NOMO-1 treated with dmso at 0.1 percent for 144 hours (cell line): ENCODE measurements around the gene ANO10.

ENCODE experiments used
- DNase-seq: peaks from one replicate; lab custom pipeline; 2025; ENCODE audit not compliant: unreplicated experiment; lab: John Stamatoyannopoulos, UW

The ANO10 gene

DNA sequence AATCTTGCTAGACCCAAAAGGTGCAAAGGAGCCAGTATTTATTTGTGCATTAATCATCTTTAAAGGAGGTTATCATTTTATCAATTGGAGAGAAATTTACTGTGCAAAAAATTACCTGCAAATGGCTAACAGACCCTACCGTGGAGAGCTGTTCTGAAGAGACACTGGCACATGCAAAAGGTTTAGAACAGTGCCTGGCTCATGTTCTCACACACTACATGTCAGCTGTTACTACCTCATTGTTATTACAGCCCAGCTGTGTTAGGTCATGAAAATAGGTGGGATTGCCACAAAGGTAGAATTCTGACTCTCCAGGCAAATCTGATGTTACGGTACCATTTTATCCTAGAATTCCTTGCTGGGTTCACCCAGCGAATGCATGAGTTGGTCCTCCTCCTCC is 198.2 kb downstream of the ANO10 start:
- DNase-seq = no peak

- no peak for DNase-seq
Measured at GRCh38 chr3:43423142-43423541, 198.7 kb downstream of the ANO10 start.

- no peak for DNase-seq
Measured at GRCh38 chr3:43418601-43419272, 203.1 kb downstream of the ANO10 start.

DNA sequence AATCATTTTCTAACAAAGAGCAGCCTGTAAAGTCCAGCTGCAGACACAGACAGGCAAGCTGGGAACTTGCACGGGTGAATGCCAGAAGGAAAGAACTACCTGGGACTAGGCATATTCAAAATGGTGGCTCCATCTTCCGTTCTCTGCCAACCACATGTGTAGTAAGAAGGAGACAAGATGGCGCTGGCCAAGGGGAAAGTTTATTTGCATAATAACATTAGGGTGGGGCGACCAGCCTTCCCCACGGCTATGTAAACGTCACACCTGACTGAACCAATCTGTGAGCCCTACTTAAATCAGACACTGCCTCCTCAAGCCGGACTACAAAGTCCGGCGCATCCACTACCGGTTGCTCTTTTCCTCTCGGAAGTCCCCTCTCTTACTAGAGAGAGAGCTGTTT is 204.7 kb downstream of the ANO10 start:
- DNase-seq = no peak

- no peak for DNase-seq
Measured at GRCh38 chr3:43415088-43415487, 206.7 kb downstream of the ANO10 start.

- no peak for DNase-seq
Measured at GRCh38 chr3:43413676-43414368, 208.0 kb downstream of the ANO10 start.

- DNase-seq = no peak
Measured at GRCh38 chr3:43411429-43411828, 210.4 kb downstream of the ANO10 start.

DNA sequence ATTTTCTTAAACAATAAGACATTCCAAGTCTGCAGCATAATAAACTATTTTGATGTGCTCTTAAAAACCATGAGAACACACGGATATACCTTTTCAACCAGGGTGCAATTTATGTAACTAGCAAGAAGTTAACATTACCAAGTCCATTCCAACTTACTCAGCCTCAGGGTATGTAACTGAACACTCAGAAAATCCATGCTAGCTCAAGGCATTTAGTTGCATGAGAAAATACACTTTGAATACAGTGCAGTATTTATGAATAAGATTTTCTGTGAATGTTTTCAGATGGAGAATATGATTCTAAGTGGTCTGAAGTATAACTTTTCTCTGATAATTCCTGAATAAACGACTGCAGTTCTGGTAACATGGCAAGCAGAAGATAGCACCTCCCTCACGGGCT is 211.2 kb downstream of the ANO10 start:
- DNase-seq = no peak

DNA sequence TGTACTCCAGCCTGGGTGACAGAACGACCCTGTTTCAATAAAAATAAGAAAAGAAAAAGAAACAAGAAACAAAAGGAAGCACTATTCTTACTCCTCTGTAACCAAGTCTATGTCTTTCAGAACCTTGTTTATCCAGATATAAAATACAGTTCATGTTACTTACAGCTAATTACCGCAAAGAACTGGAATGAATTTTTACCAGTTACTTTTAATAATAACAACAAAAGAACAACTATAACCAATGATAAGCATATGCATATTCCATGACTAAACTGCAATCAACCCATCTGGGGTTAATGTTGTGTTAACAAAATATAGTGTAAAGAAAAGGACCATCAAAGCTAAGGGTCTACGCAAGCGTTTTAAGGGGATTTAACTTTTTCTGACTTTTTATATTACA is 212.3 kb downstream of the ANO10 start:
- DNase-seq = no peak

GRCh38 chr3:43406643-43407023 is 215.2 kb downstream of the ANO10 start:
- no peak for DNase-seq

- no peak for DNase-seq
Measured at GRCh38 chr3:43405888-43406642, 215.7 kb downstream of the ANO10 start.

GRCh38 chr3:43400781-43401730 is 220.8 kb downstream of the ANO10 start:
- no peak for DNase-seq

DNA sequence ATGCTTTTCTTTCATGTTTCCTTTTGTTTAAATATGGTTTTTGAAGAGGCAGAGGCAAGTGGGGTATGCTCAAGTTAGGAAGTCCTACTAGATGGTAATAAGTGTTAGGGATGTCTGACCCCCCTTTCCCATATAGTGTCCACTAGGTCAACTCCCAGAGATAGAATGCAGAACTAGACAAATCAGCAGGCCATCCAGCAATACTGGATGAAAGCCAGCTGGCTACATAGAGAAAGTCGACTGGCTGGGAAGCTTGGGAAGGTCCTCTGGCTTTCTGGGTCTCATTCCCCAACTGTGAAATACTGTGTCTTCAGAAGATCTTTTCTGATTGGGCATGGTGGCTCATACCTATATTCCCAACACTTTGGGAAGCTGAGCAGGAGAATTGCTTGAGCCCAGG is 221.6 kb downstream of the ANO10 start:
- no peak for DNase-seq

DNA sequence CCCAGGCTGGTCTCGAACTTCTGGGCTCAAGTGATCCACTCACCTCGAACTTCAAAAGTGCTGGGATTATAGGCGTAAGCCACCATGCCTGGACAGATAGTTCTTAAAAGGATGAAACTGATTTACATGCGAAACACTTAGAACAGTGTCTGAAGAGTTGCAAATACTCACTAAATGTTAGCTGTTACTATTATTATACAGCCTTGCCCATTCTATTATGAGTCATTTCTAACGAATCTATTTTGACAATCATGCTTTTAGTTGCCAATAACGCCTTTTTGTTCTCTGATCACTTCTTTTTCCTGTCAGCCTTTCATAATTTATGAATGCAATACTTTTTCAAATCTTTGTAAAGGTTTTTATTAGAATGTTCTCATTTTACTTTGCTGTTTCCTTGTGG is 222.8 kb downstream of the ANO10 start:
- no peak for DNase-seq

- DNase-seq = no peak
Measured at GRCh38 chr3:43394041-43394554, 227.7 kb downstream of the ANO10 start.

- no peak for DNase-seq
Measured at GRCh38 chr3:43391621-43392020, 230.2 kb downstream of the ANO10 start.

- no peak for DNase-seq
Measured at GRCh38 chr3:43390255-43390588, 231.6 kb downstream of the ANO10 start.

GRCh38 chr3:43389388-43390254 is 232.2 kb downstream of the ANO10 start:
- peak; percentile 79 for DNase-seq

DNA sequence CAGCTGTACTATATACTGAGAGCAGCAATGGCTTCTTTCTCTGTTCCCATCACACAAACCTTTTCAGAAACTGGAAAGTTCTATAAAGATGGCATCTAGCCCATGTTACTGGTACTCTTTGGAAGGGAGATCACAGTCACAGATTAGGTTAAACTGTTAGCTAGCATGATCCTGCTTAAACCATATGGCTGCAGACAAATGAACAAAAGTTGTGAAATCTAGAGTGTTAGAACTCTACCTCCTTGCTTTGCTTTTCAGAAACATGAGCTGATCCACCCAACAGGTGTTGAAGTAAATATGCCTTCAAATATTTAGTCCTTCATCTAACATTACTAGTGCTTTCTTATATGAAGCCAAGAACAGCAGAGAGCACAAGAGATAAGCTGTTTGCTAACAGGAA is 232.9 kb downstream of the ANO10 start:
- no peak for DNase-seq

DNA sequence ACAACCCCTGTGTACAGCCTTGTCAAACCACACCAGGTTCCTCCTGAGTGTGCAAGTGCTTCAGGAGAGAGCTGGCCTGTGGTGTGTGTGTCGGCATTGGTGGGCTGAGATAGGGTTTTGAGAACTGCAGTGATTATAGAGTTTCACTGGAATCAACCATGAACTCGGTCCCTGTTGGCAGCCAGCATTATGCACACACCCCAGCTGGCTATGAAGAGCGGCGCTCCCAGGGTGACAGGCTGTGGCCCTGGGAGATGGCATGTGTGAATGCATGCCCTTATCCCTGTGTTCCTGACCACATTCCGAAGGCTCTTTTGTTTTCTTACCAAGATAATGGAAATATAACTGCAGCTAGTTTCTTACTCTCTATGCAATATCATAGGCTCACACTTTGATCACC is 233.6 kb downstream of the ANO10 start:
- DNase-seq = no peak
